OCI-M2 (cell line): ENCODE results near the gene HTR6.

Source experiments
- DNase-seq: peaks from one replicate; lab custom pipeline; 2025; ENCODE audit not compliant: unreplicated experiment; lab: John Stamatoyannopoulos, UW

HTR6 gene

DNA sequence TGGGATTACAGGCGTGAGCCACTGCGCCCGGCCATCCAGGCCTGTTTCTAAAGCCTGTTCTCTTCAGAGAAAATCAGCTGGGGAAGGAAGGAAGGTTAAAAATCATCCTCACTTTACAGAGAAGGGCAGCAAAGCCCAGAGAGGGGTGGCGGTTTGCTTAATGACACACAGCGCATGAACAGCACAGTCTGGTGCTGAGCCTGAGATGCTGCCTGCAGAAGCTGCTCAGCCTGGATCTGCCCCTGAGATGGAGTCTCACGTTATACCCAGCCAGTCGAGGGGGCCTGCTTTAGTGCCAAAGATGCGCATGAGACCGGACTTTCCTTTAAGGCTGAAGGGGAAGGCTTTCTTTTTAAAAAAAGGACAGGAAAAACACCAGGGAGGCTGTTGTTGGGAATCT is 21.3 kb downstream of the HTR6 start:
- DNase-seq = no peak

DNA sequence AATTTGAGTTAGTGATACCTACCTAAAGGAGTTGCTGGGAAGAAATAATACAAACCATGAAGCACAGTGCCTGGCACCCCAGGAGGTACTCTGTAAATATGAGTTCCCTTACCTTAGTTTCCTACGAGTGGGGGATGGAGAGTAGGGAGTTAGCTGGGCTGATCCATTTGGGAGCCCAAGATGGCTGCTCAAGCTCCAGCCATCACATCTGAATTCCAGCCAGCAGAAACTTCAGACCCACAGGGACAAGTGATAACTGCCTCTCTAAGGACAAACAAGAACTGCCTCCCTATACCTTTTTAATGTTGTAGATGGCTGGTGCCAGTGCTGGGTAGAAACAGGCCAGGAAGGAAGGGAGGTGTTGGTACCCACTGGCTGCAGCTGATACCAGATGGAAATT is 22.7 kb downstream of the HTR6 start:
- no peak for DNase-seq

DNA sequence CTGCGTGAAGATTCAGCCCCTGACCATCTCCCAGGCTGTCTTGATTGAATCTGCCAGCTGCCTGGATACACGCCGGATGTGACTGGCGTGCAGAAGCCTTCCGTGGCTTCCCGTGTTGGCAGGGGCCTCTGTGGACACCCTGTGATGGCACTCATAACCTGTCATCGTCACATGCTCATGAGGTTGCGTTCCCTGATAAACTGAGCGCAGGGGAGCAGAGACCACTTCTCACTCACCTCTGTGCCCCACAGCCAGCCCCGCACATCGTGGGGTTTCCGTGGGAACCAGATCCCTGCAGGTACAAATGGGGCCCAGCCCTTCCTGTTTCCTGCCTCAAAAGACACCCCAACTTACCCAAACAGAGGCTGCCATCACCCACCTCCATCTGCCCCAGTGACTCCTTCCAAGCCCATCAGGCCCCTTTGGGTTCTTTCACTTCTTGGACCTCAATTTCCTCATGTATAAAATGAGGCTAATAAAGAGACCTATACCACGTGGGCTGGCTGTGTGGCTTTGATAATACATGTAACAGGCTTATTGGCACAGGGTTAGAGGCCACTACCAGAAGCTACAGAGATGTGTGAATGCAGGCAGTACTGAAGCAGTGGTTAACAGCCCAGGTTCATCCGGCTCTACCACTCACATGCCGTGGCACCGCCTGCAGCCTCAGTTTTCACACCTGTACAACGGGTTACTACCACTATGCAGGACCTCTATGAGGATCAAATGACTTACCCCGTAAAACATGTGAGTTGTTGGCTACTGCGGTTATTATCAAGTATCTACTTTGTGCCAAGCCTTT is 23.6 kb downstream of the HTR6 start:
- DNase-seq = no peak

DNA sequence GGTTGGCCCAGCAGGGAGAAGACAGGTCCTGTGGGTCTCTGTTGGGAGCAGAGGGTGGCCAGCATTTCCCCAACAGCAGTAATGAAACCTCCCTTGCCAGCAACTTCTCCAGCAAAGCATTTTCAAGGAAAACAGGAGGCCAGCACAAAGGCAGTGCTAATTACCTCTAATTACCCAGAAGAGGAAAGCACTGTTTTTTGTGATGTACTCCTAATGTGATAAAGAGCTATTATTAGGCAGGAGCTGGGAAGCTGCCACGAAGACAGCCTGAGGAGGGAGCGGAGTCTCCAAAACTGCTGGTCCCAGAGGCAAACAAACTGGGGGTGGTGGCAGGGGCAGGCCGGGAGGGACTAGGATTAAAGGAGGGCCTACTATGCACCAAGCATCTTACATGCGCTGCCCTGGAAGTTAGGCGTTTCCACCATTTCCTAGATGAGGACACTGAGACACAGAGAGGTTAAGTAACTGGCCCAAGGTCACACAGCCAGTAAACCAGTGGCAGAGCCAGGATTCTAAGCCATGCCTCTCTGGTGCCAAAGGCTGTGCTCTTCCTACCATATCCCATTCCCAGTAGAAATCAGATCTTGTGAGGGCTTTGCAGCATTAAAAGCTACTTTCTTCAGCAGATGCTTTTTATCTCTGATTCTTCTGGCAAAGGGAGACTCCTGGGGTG is 24.5 kb downstream of the HTR6 start:
- DNase-seq = no peak

DNA sequence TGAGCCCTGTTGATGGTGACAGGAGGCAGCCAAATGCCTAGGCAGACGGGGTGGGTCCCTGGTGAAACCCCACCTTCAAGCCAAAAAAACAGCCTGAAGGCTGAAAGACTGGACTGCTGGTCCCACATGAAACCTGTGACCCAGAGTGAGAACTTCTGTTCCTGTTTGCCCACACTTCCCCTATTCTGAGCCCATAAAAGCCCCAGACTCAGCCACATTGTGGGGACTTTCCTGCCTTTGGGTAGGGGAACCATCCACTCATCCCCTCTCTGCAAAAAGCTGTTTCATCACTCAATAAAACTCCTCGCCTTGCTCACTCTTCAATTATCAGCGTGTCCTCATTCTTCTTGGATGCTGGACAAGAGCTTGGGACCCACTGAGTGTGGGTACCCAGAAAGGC is 25.2 kb downstream of the HTR6 start:
- DNase-seq = no peak

DNA sequence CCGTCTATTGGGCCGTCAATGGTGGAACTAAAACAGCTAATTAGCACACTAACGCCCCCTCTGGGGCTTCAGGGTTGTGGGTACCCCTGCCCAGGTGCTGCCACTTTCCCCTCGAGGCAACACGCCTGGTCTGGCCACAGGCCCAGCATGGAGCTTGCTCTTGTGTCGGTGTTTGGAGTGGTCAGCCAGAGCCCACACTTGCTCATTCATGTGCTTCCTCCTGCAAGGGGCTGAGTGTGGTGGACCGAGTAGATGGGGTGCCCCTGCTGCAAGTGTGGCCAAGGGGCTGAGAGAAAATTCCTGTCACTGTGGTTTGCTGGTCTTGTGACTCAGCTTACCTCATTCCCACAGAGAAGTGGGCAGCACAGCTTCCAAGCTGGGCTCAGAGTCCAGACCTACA is 25.7 kb downstream of the HTR6 start:
- DNase-seq = no peak

DNA sequence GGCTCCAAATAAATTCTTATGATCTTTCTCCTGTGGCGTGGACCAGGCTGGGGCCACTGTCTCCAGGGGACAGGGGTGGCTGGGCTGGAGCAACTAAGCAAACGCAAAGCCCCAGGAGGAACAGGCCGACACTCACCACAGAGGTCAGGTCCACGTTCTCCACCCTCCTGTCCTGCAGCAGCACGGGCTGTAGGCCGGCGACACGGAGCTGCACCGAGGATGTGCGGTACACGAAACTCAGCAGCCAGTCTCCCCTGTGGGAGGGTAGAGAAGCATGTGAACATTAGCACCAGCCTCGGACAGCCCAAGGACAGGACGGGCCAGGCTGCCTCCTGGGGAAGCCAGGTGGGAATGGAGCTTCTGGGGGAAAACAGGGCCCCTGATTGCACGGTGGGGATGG is 29.6 kb downstream of the HTR6 start:
- DNase-seq = no peak

DNA sequence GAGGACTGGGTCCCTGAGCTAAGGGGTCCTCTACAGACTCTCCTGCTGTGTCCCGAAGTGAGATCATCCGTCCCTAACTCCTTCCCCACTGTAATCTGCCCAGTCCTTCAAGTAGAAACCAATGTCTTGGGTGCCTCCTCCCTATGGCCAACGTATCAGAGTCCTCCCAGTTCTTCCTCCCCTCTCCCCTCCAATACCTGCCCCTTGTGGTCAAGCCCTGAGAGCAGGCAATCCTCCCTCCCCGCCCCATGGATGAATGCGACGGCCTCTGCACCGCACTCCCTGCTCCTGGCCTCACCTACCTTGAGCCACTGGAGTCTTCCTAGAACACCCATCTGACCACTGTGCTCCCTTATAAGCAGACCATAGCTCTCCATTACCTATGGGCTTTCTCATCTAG is 31.1 kb downstream of the HTR6 start:
- no peak for DNase-seq

DNA sequence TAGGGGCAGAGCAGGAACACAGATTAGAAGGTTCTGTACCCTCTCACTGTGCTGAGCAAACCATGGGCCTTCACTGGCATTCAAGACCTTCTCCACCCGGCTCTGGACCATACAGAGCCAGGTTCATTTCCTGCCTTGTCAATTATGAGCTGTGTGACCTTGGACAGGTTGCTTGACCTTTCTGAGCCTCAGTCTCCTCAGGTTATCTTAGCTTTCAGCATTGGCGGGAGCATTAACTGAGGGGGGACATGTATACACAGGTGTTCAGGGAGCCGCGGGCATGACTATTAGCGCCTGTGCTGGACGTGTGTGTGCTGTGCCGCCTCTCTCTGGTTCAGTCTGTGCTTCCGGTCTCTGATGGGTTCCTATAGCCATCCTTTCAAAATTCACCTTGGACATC is 32.1 kb downstream of the HTR6 start:
- DNase-seq = no peak

DNA sequence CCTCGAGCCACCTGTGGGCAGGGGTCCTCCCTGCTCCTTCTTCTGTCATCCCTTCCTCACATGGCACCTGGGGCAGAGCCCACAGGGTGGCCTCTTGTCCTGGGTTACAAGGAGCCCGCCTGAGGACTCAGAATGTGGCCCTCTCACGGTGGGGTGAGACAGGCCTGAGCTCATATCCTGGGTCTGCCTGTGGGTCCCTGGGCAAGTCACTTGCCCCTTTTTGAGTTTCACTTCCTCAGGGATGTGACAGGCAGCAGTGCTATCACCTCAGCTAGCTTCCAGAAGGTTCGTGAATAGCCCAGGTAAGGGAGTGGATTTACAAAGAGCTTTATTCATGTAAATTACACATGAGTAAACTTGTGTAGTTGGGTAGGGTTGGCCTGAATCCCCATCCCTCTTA is 33.5 kb downstream of the HTR6 start:
- no peak for DNase-seq

DNA sequence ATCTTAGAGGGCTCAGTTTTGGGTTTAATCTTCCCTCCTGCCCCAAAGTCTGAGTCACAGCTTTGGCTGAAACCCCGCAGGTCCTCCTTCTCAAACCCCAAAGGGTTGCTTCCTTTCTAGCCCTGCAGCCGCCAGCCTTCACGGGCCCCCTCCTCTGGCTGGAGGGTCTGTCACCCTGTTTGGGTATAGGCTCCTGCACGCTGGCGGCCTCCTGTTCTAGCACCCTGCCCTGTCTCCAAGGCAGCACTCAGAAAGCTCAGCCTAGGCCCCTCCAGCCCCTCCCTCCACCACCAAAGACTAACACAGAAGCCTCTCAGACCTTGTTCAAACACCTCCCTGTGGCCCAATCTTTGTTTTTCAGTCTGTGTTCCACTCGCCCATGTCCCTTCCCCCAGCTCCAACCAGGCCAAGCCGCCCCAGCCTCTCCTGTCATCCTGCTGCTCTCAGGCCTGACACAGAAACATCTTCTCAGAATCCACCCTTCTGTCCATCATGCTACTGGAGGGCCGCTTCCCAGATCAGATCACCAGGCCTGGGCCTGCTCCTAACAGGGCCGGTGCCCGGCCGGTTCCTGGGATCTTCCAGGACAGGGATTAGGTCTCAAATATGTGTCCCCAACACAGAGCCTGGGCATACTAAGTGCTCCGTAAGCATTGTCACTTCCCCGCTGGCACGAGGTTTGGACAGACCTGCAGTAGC is 35.6 kb downstream of the HTR6 start:
- DNase-seq = no peak

DNA sequence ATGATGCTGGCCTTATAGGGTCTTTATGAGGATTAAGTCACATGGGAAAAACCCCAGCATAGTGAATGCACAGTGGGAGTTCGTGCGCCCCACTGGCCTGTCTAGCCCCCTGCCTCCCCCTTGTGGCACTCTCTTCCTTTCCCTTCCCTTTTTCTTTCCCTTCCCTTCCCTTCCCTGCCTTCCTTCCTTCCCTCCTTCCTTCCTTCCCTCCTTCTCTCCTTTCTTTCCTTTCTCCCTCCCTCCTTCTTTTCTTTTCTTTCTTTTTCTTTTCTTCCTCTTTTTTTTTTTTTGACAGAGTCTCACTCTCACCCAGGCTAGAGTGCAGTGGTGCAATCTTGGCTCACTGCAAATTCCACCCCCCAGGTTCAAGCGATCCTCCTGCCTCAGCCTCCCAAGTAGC is 38.6 kb downstream of the HTR6 start:
- no peak for DNase-seq

DNA sequence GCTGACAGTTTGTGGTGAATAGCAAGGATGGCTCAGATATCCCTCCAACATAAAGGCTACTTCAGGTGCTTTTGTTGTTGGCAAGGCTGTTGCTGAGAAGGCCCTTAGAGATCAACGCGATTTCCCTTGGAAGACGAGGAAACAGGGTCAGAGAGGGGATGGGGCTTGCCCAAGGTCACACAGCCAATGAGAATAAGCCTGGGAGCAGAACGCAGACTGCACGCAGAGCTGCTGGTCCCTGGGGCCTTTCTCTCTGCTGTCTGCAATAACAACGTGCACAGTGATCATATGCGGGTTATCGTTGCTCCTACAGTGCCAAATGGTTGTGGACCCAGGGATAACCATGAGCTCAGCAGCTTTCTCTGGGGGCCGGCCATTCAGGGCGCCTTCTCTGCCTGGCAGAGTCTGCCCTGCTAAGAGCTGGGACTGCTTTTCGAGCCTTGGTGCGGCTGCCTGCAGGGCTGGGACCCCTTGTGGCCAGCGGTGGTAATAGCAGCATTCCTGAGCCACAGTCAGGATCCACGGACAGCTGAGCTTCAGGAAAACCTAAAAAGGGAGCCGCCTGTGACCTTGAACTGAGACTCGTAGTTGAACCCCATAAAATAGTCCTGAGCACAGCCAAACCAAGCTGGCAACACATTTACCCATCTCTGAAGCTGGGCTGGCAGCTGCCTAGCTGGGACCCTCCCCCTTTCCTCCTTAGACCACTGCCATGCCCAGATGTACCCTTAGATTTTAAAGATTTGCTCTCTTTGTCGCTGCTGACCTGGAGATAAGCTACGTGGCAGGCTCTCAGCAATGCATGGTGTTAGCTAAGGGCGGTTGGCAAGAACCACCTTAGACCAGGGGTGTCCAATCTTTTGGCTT is 39.8 kb downstream of the HTR6 start:
- DNase-seq = peak; percentile 5

DNA sequence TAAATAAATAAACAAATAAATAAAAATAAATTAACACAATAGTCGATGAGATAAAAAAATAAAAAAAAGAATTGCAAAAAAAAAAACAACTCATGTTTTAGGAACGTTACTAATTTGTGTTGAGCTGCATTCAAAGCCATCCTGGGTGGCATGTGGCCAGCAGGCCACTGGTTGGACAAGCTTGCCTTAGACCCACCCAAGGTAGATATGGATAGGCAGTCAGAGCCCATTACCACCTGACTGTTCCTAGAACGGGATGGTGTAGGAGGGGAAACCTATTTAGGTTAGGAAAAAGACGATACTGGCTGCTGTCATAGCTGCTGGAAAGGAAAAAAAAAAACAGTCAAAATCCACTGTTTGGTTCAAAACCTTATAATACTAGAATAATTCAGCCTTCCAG is 40.8 kb downstream of the HTR6 start:
- DNase-seq = no peak

DNA sequence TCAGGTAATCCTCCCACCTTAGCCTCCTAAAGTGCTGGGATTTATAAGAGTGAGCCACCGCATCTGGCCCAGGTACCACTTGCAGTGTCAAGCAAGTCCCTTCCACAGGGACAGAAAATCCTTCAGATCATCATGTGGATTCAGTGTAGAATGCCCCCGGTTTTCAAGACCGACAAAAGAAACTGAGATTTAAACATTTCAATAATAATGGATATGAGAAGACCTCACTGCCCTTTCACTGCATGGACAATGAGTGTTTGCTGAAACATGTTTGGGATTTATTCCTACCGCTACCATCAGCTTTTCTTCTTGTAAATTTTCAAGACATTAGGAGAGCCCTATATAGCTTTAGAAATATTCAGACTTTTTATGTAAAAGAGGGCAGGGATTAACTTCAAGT is 41.5 kb downstream of the HTR6 start:
- no peak for DNase-seq

DNA sequence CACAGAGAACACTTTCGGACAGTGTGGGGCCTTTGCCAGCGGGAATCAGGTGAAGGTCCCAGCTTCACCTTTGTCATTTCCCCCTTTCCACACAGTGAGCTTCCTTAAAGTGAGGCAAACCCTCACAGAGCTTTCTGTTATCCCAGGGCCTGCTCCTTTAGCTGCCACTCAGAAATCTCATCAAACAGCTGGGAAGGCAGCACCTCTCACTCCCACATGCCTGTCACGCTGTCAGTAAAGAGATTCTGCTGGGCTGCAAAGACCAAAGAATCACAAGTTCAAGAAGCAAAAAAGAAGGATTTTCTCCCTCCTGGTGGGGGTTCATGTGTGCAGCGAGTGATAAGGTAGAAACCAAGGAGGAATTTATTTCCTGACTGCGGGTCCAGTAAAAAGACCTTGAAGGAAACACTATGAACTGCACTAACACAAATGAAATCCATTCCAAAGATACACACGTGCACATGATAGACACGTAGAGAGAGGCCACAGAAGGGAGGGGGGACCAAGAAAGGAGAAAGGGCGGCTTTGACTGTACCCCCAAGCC is 44.0 kb downstream of the HTR6 start:
- no peak for DNase-seq

DNA sequence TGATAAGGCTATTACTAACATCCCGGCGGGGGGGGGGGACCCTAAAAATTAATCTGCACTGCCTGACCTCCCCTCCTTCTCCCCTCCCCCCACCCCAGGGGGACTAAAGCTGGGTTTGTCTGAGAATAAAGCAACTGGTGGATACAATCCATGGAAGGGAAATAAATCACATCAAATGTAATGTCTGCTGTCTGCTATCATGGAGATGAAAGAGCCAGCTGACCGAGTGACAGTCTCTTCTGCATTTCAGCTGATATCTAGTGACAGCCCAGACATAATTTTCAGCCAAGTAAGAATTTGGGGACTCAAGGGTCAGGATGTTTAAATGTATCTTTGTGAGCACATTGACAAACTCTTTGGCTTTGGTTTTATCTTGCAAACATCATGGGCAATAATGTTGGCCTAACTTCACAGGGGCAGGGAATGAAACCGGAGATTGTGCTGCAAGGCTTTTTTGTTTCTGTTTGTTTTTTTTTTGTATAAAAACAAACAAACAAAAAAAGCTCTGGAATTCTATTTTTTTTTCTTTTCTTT is 44.7 kb downstream of the HTR6 start:
- DNase-seq = no peak

DNA sequence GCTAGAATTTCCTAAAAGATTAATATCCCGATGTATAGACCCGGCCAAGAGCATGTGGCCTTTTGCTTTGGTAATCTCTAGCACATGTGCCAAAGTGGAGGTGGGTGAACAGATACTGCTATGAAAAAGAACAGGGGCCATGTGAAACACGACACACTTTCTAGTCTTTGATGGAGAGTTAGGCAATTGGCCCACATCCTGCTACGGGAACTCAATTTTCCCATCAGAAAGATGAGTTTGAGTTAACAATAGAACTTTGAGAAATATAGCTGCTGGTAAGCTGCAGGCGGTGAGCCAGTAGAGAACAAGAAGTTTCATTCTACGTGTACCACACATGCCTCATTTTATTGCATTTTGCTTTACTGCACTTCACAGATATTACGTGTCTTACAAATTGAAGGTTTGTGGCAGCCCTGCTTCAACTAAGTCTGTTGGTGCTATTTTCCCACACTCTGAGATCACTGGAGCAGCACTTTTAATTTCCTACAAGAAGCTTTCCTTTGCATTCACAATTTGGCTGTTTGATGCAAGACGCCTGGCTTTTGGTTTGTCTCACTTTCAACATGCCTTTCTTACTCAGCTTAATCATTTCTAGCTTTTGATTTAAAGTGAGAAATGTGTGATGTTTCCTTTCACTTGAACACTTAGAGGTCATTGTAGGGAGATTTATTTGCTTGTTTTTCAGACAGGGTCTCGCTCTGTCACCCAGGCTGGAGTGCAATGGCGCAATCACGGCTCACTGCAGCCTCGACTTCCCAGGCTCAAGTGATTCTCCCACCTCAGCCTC is 46.3 kb downstream of the HTR6 start:
- no peak for DNase-seq

DNA sequence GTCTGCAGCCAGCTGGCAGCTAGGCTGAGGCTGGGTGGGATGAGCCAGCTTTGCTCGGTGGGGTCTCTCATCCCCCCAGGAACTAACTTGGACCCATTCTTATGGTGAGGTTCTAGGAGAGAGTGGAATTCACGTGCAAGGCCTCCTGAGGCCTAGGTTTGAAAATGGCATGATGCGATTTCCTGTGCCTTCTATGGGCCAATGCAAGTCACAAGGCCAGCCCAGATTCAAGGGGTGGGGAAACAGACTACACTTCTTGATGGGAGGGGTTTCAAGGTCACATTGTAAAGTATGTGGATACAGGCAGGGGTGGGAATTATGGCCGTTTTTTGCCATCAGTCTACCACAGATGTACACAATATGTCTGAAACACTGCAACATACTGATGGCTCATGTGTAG is 48.3 kb downstream of the HTR6 start:
- DNase-seq = no peak
